HepG2 (cell line): ENCODE results near the gene TENT5A. TPM values are rescaled to one million over a fixed set of nuclear protein-coding genes. Genes with fewer than 3 reads are reported as not detected.

Experiments
- HNF4G ChIP-seq, 2 experiments: sonication (generic) in 1 of 2; formaldehyde crosslinking in 1 of 2; IDR thresholded peaks; 2 replicates each; pipeline versions ENCODE4 v1.4.0 to v1.6.1; 2011 to 2020; ENCODE audit warnings: borderline replicate concordance in 2 of 2, low read depth in 2 of 2, mild to moderate bottlenecking in 2 of 2, low read length in 1 of 2, missing genetic modification reagents in 1 of 2, moderate library complexity in 1 of 2
- IKZF1 ChIP-seq: fragments of 450-650 bp; IDR thresholded peaks from 2 replicates; pipeline ENCODE4 v1.7.1; 2016
- MTA1 ChIP-seq: sonication (generic); formaldehyde crosslinking; IDR thresholded peaks from 2 replicates; pipeline ENCODE4 v1.4.0; 2020; ENCODE audit warnings: missing genetic modification reagents, mild to moderate bottlenecking, borderline replicate concordance
- NFKB2 ChIP-seq: sonication (generic); formaldehyde crosslinking; IDR thresholded peaks from 2 replicates; pipeline ENCODE4 v1.4.0; 2020; ENCODE audit warnings: missing genetic modification reagents, borderline replicate concordance
- POLR2AphosphoS2 ChIP-seq: IDR thresholded peaks from 2 replicates; pipeline ENCODE4 v1.6.1; 2011; ENCODE audit warnings: low read depth, low read length, improper control_type of control experiment
- RFXAP ChIP-seq: sonication (generic); formaldehyde crosslinking; IDR thresholded peaks from 2 replicates; pipeline ENCODE4 v1.4.0; 2020; ENCODE audit warnings: missing genetic modification reagents, borderline replicate concordance
- SP2 ChIP-seq: sonication (generic); formaldehyde crosslinking; IDR thresholded peaks from 2 replicates; pipeline ENCODE4 v1.5.1; 2020; ENCODE audit warnings: mild to moderate bottlenecking, missing genetic modification reagents
- SPEN ChIP-seq: sonication (generic); formaldehyde crosslinking; IDR thresholded peaks from 2 replicates; pipeline ENCODE4 v1.5.1; 2020; ENCODE audit warnings: low read depth, mild to moderate bottlenecking, missing genetic modification reagents
- SRSF1 ChIP-seq: fragments of 200-400 bp; formaldehyde crosslinking; optimal IDR thresholded peaks from 2 replicates; pipeline ENCODE3; 2017; ENCODE audit warnings: mild to moderate bottlenecking, low read depth, low read length, moderate library complexity
- U2AF1 ChIP-seq: fragments of 200-400 bp; formaldehyde crosslinking; optimal IDR thresholded peaks from 2 replicates; pipeline ENCODE3; 2017; ENCODE audit warnings: mild to moderate bottlenecking, low read depth, low read length
- ZNF136 ChIP-seq: sonication (generic); formaldehyde crosslinking; IDR thresholded peaks from 2 replicates; pipeline ENCODE4 v1.8.1; 2022; ENCODE audit warnings: low read depth, mild to moderate bottlenecking, moderate library complexity, missing genetic modification reagents
- polyA plus RNA-seq, 8 experiments: library from polyadenylated mRNA; depleted of rRNA in 3 of 8; stranded (reverse) in 7 of 8; unstranded in 1 of 8; fragments of >200 nt; fragmentation: Illumina TruSeq in 4 of 8; extraction: Trizol in 4 of 8; gene quantifications; 2 replicates each; pipeline versions ENCODE4 v1.2.1 to v1.2.3, GENCODE V29; 2011 to 2016; ENCODE audit warnings: low read depth in 4 of 8, missing spikeins in 1 of 8, mixed read lengths in 1 of 8; ENCODE audit not compliant: insufficient read depth in 1 of 8
- total RNA-seq, 5 experiments: library from RNA; depleted of rRNA; stranded (reverse); fragments of >200 nt; fragmentation: Illumina TruSeq; extraction: Trizol; gene quantifications; 2 replicates each; pipeline ENCODE4 v1.2.3, GENCODE V29; 2016; ENCODE audit warnings: low read depth in 1 of 5
- TF ChIP-seq, protein P1 (sequence below): sonication (generic); formaldehyde crosslinking; IDR thresholded peaks from 2 replicates; pipeline ENCODE4 v1.4.0; 2020; ENCODE audit warnings: missing genetic modification reagents
- TF ChIP-seq, protein P2 (sequence below): IDR thresholded peaks from 2 replicates; pipeline ENCODE4 v1.6.1; 2012; ENCODE audit warnings: inconsistent platforms
- TF ChIP-seq, protein P3 (sequence below): sonication (generic); formaldehyde crosslinking; conservative IDR thresholded peaks from 2 replicates; pipeline ENCODE4 v1.8.0; 2022; ENCODE audit warnings: missing genetic modification reagents
- TF ChIP-seq, protein P4 (sequence below): sonication (generic); formaldehyde crosslinking; IDR thresholded peaks from 2 replicates; pipeline ENCODE4 v1.9.0; 2021; ENCODE audit warnings: missing genetic modification reagents, borderline replicate concordance
- TF ChIP-seq, protein P5 (sequence below): sonication (generic); formaldehyde crosslinking; IDR thresholded peaks from 2 replicates; pipeline ENCODE4 v1.4.0; 2020; ENCODE audit warnings: missing genetic modification reagents
- TF ChIP-seq, protein P6 (sequence below): sonication (generic); formaldehyde crosslinking; IDR thresholded peaks from 2 replicates; pipeline ENCODE4 v1.4.0; 2020; ENCODE audit warnings: missing genetic modification reagents, borderline replicate concordance
- TF ChIP-seq, protein P7 (sequence below): conservative IDR thresholded peaks from 2 replicates; pipeline ENCODE4 v1.6.1; 2018; ENCODE audit warnings: missing genetic modification reagents

The TENT5A gene
- total and polyA plus RNA-seq, 2 of the 13 experiments (the other 11 are each of a cell fraction or from before 2014, with no cell fraction given): 8.0 to 13.8 TPM

DNA sequence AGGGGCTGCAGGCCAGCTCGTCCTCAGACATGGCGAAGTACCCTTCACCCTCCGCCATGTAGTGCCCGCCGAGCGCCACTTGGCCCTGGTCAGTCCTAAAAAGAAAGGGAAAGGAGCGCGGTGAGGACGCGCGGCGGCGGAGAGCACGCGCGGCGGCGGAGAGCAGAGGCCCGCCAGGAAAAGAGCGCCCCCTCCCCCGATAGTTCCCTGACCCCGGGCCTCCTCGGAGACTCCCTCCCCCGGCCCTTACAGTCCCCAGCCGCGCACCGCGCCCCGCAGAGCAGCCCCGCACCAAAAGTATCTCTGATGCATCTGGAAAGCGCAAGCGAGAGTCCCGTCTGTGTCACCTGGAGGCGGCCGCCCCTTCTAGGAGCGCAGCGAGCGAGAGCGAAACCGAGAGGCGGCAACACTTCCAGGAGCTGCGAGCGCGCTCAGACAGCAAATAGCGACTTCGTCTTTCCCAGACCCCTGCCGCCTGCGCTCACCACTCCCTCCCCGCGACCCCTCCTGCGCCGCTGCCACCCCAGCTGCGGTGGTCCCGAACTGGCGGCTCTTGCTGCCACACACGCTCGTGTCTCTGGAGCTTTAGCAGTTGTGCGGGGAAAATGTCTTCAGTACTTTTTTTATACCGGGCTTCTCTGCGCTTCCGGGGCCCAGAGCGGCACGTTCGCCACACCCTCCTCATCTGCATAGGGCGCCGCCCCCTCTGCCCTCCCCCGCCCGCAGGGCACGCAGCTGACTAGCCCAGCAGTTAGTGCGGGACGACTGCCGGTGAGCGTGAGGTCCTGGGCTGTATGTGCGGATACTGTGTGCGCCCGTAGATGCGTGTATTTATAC, at the start of gene TENT5A (continued):
- TF ChIP-seq SPEN (CRISPR knock-in tag) (peak; percentile 42; the same call in 1 of the 2 replicates), SP2 (no peak), ZNF136 (CRISPR knock-in tag) (no peak), IKZF1 (no peak), U2AF1 (peak; percentile 11), POLR2AphosphoS2 (no peak), HNF4G (IDR thresholded peaks at IDR 0.05; ENCODE audit: borderline replicate concordance, low read depth, low read length) (no peak), HNF4G (CRISPR knock-in tag; IDR thresholded peaks at IDR 0.05; ENCODE audit: borderline replicate concordance, low read depth) (no peak), NFKB2 (CRISPR knock-in tag) (no peak), SRSF1 (peak; percentile 71), RFXAP (CRISPR knock-in tag) (no peak), MTA1 (CRISPR knock-in tag) (no peak)
- TF ChIP-seq, protein P1, sequence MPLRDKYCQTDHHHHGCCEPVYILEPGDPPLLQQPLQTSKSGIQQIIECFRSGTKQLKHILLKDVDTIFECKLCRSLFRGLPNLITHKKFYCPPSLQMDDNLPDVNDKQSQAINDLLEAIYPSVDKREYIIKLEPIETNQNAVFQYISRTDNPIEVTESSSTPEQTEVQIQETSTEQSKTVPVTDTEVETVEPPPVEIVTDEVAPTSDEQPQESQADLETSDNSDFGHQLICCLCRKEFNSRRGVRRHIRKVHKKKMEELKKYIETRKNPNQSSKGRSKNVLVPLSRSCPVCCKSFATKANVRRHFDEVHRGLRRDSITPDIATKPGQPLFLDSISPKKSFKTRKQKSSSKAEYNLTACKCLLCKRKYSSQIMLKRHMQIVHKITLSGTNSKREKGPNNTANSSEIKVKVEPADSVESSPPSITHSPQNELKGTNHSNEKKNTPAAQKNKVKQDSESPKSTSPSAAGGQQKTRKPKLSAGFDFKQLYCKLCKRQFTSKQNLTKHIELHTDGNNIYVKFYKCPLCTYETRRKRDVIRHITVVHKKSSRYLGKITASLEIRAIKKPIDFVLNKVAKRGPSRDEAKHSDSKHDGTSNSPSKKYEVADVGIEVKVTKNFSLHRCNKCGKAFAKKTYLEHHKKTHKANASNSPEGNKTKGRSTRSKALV: peak; percentile 17; the same call in 1 of the 2 replicates
- TF ChIP-seq, protein P2, sequence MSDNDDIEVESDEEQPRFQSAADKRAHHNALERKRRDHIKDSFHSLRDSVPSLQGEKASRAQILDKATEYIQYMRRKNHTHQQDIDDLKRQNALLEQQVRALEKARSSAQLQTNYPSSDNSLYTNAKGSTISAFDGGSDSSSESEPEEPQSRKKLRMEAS: no peak
- TF ChIP-seq, protein P3, sequence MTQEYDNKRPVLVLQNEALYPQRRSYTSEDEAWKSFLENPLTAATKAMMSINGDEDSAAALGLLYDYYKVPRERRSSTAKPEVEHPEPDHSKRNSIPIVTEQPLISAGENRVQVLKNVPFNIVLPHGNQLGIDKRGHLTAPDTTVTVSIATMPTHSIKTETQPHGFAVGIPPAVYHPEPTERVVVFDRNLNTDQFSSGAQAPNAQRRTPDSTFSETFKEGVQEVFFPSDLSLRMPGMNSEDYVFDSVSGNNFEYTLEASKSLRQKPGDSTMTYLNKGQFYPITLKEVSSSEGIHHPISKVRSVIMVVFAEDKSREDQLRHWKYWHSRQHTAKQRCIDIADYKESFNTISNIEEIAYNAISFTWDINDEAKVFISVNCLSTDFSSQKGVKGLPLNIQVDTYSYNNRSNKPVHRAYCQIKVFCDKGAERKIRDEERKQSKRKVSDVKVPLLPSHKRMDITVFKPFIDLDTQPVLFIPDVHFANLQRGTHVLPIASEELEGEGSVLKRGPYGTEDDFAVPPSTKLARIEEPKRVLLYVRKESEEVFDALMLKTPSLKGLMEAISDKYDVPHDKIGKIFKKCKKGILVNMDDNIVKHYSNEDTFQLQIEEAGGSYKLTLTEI (CRISPR knock-in tag): no peak
- TF ChIP-seq, protein P4, sequence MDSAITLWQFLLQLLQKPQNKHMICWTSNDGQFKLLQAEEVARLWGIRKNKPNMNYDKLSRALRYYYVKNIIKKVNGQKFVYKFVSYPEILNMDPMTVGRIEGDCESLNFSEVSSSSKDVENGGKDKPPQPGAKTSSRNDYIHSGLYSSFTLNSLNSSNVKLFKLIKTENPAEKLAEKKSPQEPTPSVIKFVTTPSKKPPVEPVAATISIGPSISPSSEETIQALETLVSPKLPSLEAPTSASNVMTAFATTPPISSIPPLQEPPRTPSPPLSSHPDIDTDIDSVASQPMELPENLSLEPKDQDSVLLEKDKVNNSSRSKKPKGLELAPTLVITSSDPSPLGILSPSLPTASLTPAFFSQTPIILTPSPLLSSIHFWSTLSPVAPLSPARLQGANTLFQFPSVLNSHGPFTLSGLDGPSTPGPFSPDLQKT (CRISPR knock-in tag): no peak
- TF ChIP-seq, protein P5, sequence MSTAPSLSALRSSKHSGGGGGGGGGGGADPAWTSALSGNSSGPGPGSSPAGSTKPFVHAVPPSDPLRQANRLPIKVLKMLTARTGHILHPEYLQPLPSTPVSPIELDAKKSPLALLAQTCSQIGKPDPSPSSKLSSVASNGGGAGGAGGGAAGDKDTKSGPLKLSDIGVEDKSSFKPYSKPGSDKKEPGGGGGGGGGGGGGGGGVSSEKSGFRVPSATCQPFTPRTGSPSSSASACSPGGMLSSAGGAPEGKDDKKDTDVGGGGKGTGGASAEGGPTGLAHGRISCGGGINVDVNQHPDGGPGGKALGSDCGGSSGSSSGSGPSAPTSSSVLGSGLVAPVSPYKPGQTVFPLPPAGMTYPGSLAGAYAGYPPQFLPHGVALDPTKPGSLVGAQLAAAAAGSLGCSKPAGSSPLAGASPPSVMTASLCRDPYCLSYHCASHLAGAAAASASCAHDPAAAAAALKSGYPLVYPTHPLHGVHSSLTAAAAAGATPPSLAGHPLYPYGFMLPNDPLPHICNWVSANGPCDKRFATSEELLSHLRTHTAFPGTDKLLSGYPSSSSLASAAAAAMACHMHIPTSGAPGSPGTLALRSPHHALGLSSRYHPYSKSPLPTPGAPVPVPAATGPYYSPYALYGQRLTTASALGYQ (CRISPR knock-in tag): no peak
- TF ChIP-seq, protein P6, sequence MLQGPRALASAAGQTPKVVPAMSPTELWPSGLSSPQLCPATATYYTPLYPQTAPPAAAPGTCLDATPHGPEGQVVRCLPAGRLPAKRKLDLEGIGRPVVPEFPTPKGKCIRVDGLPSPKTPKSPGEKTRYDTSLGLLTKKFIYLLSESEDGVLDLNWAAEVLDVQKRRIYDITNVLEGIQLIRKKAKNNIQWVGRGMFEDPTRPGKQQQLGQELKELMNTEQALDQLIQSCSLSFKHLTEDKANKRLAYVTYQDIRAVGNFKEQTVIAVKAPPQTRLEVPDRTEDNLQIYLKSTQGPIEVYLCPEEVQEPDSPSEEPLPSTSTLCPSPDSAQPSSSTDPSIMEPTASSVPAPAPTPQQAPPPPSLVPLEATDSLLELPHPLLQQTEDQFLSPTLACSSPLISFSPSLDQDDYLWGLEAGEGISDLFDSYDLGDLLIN: no peak
- TF ChIP-seq, protein P7, sequence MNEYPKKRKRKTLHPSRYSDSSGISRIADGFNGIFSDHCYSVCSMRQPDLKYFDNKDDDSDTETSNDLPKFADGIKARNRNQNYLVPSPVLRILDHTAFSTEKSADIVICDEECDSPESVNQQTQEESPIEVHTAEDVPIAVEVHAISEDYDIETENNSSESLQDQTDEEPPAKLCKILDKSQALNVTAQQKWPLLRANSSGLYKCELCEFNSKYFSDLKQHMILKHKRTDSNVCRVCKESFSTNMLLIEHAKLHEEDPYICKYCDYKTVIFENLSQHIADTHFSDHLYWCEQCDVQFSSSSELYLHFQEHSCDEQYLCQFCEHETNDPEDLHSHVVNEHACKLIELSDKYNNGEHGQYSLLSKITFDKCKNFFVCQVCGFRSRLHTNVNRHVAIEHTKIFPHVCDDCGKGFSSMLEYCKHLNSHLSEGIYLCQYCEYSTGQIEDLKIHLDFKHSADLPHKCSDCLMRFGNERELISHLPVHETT (CRISPR knock-in tag): no peak
